Measurements from ENCODE around the gene ZFAND6.

The ZFAND6 gene

GRCh38 chr15:80106051-80106450 lies 46.6 kb downstream of the ZFAND6 start:
- DNase-seq: no peak

GRCh38 chr15:80107204-80107603 lies 47.7 kb downstream of the ZFAND6 start:
- H3K36me3 ChIP-seq (ENCODE audit: control insufficient read depth, insufficient read depth, low read length): no peaks in the 10 kb centered on the region
- H3K9me3 ChIP-seq (ENCODE audit: control insufficient read depth, low read length): no peaks in the 10 kb centered on the region
- no peak for DNase-seq
- H3K4me1 ChIP-seq (ENCODE audit: control insufficient read depth, insufficient read depth, low read length, poor library complexity, severe bottlenecking): no peaks in the 10 kb centered on the region
- H3K27ac ChIP-seq (ENCODE audit: insufficient read depth, low read length, poor library complexity, severe bottlenecking): no peak overlapping the region
- no peak overlapping the region for H3K4me3 ChIP-seq (ENCODE audit: insufficient read depth, low read depth, low read length, poor library complexity, severe bottlenecking)
- no peaks in the 10 kb centered on the region for H3K27me3 ChIP-seq (replicated peaks; ENCODE audit: control insufficient read depth, insufficient read depth, low read length, poor library complexity, severe bottlenecking)

More at GRCh38 chr15:80106051-80106450, 46.6 kb downstream of the ZFAND6 start:
- Histone ChIP-seq H3K36me3 (ENCODE audit: control insufficient read depth, insufficient read depth, low read length) (no peaks in the 10 kb centered on the region), H3K4me3 (ENCODE audit: insufficient read depth, low read depth, low read length, poor library complexity, severe bottlenecking) (no peak overlapping the region), H3K27me3 (replicated peaks; ENCODE audit: control insufficient read depth, insufficient read depth, low read length, poor library complexity, severe bottlenecking) (no peaks in the 10 kb centered on the region), H3K9me3 (ENCODE audit: control insufficient read depth, low read length) (no peaks in the 10 kb centered on the region), H3K4me1 (ENCODE audit: control insufficient read depth, insufficient read depth, low read length, poor library complexity, severe bottlenecking) (no peaks in the 10 kb centered on the region), H3K27ac (ENCODE audit: insufficient read depth, low read length, poor library complexity, severe bottlenecking) (no peak overlapping the region)

GRCh38 chr15:80107774-80108173 lies 48.3 kb downstream of the ZFAND6 start:
- Histone ChIP-seq H3K27ac (ENCODE audit: insufficient read depth, low read length, poor library complexity, severe bottlenecking) (no peak overlapping the region), H3K4me1 (ENCODE audit: control insufficient read depth, insufficient read depth, low read length, poor library complexity, severe bottlenecking) (no peaks in the 10 kb centered on the region), H3K36me3 (ENCODE audit: control insufficient read depth, insufficient read depth, low read length) (no peaks in the 10 kb centered on the region), H3K4me3 (ENCODE audit: insufficient read depth, low read depth, low read length, poor library complexity, severe bottlenecking) (no peak overlapping the region), H3K27me3 (replicated peaks; ENCODE audit: control insufficient read depth, insufficient read depth, low read length, poor library complexity, severe bottlenecking) (no peaks in the 10 kb centered on the region), H3K9me3 (ENCODE audit: control insufficient read depth, low read length) (no peaks in the 10 kb centered on the region)
- no peak for DNase-seq

GRCh38 chr15:80109388-80109787 lies 49.9 kb downstream of the ZFAND6 start:
- H3K4me3 ChIP-seq (ENCODE audit: insufficient read depth, low read depth, low read length, poor library complexity, severe bottlenecking): no peak overlapping the region
- no peaks in the 10 kb centered on the region for H3K4me1 ChIP-seq (ENCODE audit: control insufficient read depth, insufficient read depth, low read length, poor library complexity, severe bottlenecking)
- no peaks in the 10 kb centered on the region for H3K27me3 ChIP-seq (replicated peaks; ENCODE audit: control insufficient read depth, insufficient read depth, low read length, poor library complexity, severe bottlenecking)
- no peaks in the 10 kb centered on the region for H3K9me3 ChIP-seq (ENCODE audit: control insufficient read depth, low read length)
- no peak for DNase-seq
- H3K36me3 ChIP-seq (ENCODE audit: control insufficient read depth, insufficient read depth, low read length): no peaks in the 10 kb centered on the region
- H3K27ac ChIP-seq (ENCODE audit: insufficient read depth, low read length, poor library complexity, severe bottlenecking): no peak overlapping the region

GRCh38 chr15:80110920-80111319 lies 51.4 kb downstream of the ZFAND6 start:
- H3K9me3 ChIP-seq (ENCODE audit: control insufficient read depth, low read length): no peaks in the 10 kb centered on the region
- no peak overlapping the region for H3K27ac ChIP-seq (ENCODE audit: insufficient read depth, low read length, poor library complexity, severe bottlenecking)
- no peaks in the 10 kb centered on the region for H3K27me3 ChIP-seq (replicated peaks; ENCODE audit: control insufficient read depth, insufficient read depth, low read length, poor library complexity, severe bottlenecking)
- DNase-seq: no peak
- H3K36me3 ChIP-seq (ENCODE audit: control insufficient read depth, insufficient read depth, low read length): no peaks in the 10 kb centered on the region
- H3K4me3 ChIP-seq (ENCODE audit: insufficient read depth, low read depth, low read length, poor library complexity, severe bottlenecking): no peak overlapping the region
- H3K4me1 ChIP-seq (ENCODE audit: control insufficient read depth, insufficient read depth, low read length, poor library complexity, severe bottlenecking): no peaks in the 10 kb centered on the region

- no peak overlapping the region for H3K4me3 ChIP-seq (ENCODE audit: insufficient read depth, low read depth, low read length, poor library complexity, severe bottlenecking)
- H3K27me3 ChIP-seq (replicated peaks; ENCODE audit: control insufficient read depth, insufficient read depth, low read length, poor library complexity, severe bottlenecking): no peaks in the 10 kb centered on the region
- H3K4me1 ChIP-seq (ENCODE audit: control insufficient read depth, insufficient read depth, low read length, poor library complexity, severe bottlenecking): no peaks in the 10 kb centered on the region
- DNase-seq: no peak
- no peaks in the 10 kb centered on the region for H3K36me3 ChIP-seq (ENCODE audit: control insufficient read depth, insufficient read depth, low read length)
- no peak overlapping the region for H3K27ac ChIP-seq (ENCODE audit: insufficient read depth, low read length, poor library complexity, severe bottlenecking)
- H3K9me3 ChIP-seq (ENCODE audit: control insufficient read depth, low read length): no peaks in the 10 kb centered on the region
Measured at GRCh38 chr15:80114114-80114513, 54.6 kb downstream of the ZFAND6 start.

- Histone ChIP-seq H3K36me3 (ENCODE audit: control insufficient read depth, insufficient read depth, low read length) (peaks cover 3% of the 10 kb centered on the region), H3K4me1 (ENCODE audit: control insufficient read depth, insufficient read depth, low read length, poor library complexity, severe bottlenecking) (no peaks in the 10 kb centered on the region), H3K27me3 (replicated peaks; ENCODE audit: control insufficient read depth, insufficient read depth, low read length, poor library complexity, severe bottlenecking) (no peaks in the 10 kb centered on the region), H3K27ac (ENCODE audit: insufficient read depth, low read length, poor library complexity, severe bottlenecking) (no peak overlapping the region), H3K4me3 (ENCODE audit: insufficient read depth, low read depth, low read length, poor library complexity, severe bottlenecking) (no peak overlapping the region), H3K9me3 (ENCODE audit: control insufficient read depth, low read length) (no peaks in the 10 kb centered on the region)
- DNase-seq: no peak
Measured at GRCh38 chr15:80115021-80115420, 55.5 kb downstream of the ZFAND6 start.

- Histone ChIP-seq H3K9me3 (ENCODE audit: control insufficient read depth, low read length) (no peaks in the 10 kb centered on the region), H3K27me3 (replicated peaks; ENCODE audit: control insufficient read depth, insufficient read depth, low read length, poor library complexity, severe bottlenecking) (no peaks in the 10 kb centered on the region), H3K4me3 (ENCODE audit: insufficient read depth, low read depth, low read length, poor library complexity, severe bottlenecking) (no peak overlapping the region), H3K36me3 (ENCODE audit: control insufficient read depth, insufficient read depth, low read length) (peaks cover 15% of the 10 kb centered on the region), H3K4me1 (ENCODE audit: control insufficient read depth, insufficient read depth, low read length, poor library complexity, severe bottlenecking) (no peaks in the 10 kb centered on the region), H3K27ac (ENCODE audit: insufficient read depth, low read length, poor library complexity, severe bottlenecking) (no peak overlapping the region)
- no peak for DNase-seq
Measured at GRCh38 chr15:80118956-80119355, 59.5 kb downstream of the ZFAND6 start.

- Histone ChIP-seq H3K36me3 (ENCODE audit: control insufficient read depth, insufficient read depth, low read length) (peaks cover 15% of the 10 kb centered on the region), H3K27me3 (replicated peaks; ENCODE audit: control insufficient read depth, insufficient read depth, low read length, poor library complexity, severe bottlenecking) (no peaks in the 10 kb centered on the region), H3K4me3 (ENCODE audit: insufficient read depth, low read depth, low read length, poor library complexity, severe bottlenecking) (no peak overlapping the region), H3K4me1 (ENCODE audit: control insufficient read depth, insufficient read depth, low read length, poor library complexity, severe bottlenecking) (no peaks in the 10 kb centered on the region), H3K9me3 (ENCODE audit: control insufficient read depth, low read length) (no peaks in the 10 kb centered on the region), H3K27ac (ENCODE audit: insufficient read depth, low read length, poor library complexity, severe bottlenecking) (no peak overlapping the region)
- no peak for DNase-seq
Measured at GRCh38 chr15:80120636-80121035, 61.2 kb downstream of the ZFAND6 start.

GRCh38 chr15:80121546-80121945 lies 62.1 kb downstream of the ZFAND6 start:
- no peak for DNase-seq
- no peak overlapping the region for H3K27ac ChIP-seq (ENCODE audit: insufficient read depth, low read length, poor library complexity, severe bottlenecking)
- no peaks in the 10 kb centered on the region for H3K9me3 ChIP-seq (ENCODE audit: control insufficient read depth, low read length)
- H3K36me3 ChIP-seq (ENCODE audit: control insufficient read depth, insufficient read depth, low read length): peaks cover 15% of the 10 kb centered on the region
- no peaks in the 10 kb centered on the region for H3K4me1 ChIP-seq (ENCODE audit: control insufficient read depth, insufficient read depth, low read length, poor library complexity, severe bottlenecking)
- H3K4me3 ChIP-seq (ENCODE audit: insufficient read depth, low read depth, low read length, poor library complexity, severe bottlenecking): no peak overlapping the region
- no peaks in the 10 kb centered on the region for H3K27me3 ChIP-seq (replicated peaks; ENCODE audit: control insufficient read depth, insufficient read depth, low read length, poor library complexity, severe bottlenecking)

GRCh38 chr15:80123034-80123433 lies 63.6 kb downstream of the ZFAND6 start:
- H3K27ac ChIP-seq (ENCODE audit: insufficient read depth, low read length, poor library complexity, severe bottlenecking): no peak overlapping the region
- no peaks in the 10 kb centered on the region for H3K9me3 ChIP-seq (ENCODE audit: control insufficient read depth, low read length)
- H3K4me1 ChIP-seq (ENCODE audit: control insufficient read depth, insufficient read depth, low read length, poor library complexity, severe bottlenecking): no peaks in the 10 kb centered on the region
- no peak for DNase-seq
- H3K27me3 ChIP-seq (replicated peaks; ENCODE audit: control insufficient read depth, insufficient read depth, low read length, poor library complexity, severe bottlenecking): no peaks in the 10 kb centered on the region
- H3K36me3 ChIP-seq (ENCODE audit: control insufficient read depth, insufficient read depth, low read length): peaks cover 15% of the 10 kb centered on the region
- no peak overlapping the region for H3K4me3 ChIP-seq (ENCODE audit: insufficient read depth, low read depth, low read length, poor library complexity, severe bottlenecking)
